GM19395 (cell line): ENCODE measurements around the gene HHATL.

ENCODE experiments used
- ATAC-seq: cut with Tn5 transposase; IDR thresholded peaks from one replicate; pipeline ENCODE4 v1.9.1; 2021; ENCODE audit warnings: mild to moderate bottlenecking, moderate library complexity; ENCODE audit not compliant: unreplicated experiment

HHATL gene

DNA sequence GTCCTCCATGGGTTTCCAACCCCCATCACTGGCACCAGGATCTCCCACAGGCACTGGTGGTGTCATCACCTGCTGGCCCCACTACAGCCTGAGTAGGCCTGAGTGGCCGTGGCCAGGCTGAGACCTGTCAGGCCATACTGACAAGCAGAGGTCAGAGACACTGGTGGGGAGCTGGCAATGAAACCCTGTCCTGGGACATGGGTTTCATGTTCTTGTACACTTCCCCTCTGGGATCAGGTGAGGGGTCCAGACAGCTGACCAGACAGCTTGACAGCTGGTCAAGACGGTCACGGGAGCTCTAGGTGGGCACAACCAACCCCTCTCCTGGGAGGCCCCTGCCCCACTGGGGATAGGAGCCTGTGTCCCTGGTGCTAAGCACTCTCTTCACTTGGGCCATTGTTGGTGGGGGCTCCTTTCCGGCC is 36.0 kb downstream of the HHATL start:
- ATAC-seq = no peak

DNA sequence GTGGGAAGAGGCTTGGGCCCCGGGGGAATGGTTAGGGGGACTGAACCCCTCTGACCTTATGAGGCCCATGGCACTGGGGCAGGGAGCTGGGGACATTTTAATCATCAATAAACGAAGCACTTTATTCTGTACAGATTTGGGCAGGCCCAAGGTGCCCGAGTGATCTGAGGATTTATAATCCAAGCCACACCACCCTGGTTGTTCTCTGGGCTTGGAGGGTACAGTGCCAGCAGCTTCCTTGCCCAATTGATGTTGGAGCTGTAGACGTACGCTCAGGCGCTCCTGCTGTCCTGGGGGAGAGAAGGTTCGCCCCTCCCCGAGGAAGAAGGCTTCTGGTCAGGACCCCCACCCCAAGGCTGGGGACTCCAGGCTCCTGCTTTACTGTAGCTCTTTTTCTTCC is 36.6 kb downstream of the HHATL start:
- ATAC-seq = no peak

DNA sequence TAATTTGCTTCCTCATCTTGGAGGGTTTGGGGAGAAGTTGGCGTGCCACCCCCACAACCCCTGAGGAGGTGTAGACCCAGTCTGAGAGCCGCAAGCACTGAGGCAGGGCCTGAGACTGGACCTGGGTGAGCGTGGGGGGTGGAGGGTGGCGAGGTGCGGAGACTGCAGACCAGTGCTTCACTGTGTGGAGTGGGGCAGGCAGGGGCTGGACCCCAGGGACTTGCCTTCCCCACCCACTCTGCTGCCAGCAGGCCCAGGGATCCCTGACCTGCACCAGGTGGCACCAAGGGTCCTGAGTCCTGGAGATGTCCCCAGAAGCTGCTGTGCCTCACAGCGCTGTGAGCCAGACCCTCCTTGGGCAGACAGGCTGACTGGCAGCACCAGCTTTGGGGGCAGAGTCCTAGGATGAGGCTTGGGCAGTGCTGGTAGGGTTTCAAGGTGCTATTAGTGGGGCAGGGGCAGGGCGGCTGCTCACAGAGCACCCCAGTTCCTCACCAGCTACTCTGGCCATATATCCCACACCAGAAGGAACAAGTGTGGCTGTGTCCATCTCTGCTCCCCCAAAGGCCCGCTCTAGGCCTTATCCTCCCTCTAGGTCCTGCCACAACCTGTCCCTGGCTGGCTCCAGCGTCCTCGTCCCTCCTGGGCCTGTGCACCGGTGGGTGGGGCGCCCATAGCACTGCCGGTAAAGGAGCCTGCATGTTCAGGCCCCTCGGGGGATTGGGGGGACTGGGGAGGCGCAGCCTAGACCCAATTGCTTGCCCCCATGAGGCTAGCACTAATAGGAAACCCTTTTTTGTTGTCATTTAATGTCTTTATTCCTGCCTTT is 37.3 kb downstream of the HHATL start:
- no peak for ATAC-seq

DNA sequence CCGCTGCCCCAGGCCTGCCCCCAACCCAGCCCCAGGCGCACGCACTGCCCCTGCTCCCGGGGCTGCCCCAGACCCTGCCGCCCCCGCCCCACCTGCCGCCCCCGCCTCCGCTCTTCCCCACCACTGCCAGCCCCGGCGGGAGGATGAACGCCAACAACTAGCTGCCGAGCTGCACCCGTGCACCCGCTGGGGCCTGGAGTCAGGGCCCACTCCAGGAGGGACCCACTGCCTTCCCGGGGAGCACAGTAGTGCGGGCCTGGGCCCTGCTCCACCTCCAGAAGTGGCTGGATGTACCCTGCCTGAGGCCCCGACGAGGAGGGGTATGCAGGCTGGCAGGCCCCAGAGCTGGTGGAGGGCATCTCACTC is 38.2 kb downstream of the HHATL start:
- ATAC-seq = no peak

DNA sequence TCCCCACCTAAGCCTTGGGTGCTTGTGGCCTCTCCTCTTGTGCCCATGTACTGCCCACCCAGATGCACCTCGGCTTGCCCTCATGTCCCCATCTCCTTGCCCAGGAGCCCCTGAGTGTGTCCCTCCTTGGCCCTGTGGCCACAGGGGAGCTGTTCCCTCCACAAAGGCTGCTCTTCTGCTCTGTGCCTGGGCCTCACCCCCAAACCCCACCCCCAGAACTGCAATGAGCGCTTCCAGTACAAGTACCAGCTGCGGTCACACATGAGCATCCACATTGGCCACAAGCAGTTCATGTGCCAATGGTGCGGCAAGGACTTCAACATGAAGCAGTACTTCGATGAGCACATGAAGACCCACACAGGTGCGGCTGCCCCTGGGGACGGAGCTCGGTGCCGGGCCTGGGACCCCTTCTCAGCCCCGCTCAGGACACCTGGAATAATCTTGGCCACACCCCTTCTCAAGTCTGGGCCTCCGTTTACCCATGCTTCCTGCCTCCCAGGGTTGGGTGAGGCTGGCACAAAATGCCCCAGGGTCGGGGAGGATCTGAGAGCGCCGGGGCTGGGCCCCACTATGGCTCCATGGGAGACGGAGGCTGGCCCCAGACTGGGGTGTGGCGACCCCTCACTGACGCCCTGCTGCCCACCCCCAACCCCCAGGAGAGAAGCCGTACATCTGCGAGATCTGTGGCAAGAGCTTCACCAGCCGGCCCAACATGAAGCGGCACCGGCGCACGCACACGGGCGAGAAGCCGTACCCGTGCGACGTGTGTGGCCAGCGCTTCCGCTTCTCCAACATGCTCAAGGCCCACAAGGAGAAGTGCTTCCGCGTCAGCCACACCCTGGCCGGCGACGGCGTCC is 38.8 kb downstream of the HHATL start:
- no peak for ATAC-seq

DNA sequence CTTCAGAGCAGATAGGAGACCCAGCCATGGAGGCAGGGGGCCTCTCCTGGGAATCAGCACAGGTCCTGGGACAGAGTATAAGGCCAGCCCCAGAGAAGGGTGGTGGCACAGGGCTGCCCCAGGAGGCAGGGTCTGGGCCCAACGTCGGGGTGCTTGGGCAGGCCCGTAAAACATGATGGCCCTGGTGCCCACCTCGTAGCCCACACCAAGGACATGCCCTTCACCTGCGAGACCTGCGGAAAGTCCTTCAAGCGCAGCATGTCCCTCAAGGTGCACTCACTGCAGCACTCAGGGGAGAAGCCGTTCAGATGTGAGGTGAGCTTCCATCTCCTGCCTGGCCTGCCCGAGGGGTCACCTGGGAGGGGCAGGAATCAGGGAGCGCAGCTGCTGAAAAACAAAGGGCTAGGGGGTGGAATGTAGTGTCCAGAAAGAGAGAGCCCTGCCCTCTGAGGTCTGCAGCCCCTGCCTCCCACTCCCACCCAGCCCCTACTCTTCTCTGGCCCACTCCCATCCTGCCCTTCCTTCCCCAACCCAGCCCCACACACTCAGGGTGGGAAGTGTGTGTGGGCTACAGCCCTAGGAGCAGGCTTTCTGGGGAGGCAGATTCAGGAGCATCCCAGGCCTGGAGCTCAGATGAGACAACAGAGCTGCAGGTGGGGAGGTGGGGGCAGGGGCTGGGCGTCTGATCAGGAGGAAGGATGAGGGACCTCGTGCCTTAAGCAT is 39.6 kb downstream of the HHATL start:
- no peak for ATAC-seq

DNA sequence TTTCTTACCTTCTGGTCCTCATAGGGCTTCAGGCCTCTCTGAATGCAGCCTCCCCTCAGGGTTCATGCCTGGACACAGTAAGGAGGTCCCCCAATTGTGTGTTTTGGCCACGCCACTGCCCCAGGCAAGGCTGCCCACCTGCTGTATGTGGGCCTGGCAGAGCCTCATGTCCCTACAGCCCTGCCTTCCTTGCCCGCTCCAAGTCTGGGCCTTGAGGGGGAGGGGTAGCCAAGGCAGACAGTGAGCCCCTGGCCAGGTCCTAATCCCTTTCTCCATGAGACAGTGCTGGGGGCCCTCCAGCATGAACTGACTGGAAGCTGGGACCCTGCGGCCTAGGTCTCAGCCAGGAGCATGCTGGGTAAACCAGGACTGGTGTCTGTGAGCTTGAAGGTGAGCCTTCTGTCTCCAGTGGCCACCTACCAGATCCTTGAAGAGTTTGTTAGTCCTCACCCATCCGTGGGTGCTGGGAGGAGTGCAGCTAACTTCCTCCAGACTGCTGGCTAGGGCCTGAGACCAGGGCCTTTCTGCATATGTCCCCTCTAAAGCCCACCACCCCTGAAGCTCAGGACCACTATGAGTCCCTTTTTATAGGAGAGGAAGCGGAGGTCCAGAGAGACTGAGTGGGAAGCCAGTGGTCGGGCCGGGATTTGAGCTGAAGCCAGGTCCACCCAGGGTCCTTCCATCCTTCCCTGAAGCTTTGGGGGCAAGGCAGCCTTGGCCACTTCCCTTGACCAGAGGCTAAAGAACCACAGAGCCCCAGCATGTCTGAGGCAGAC is 40.4 kb downstream of the HHATL start:
- no peak for ATAC-seq

DNA sequence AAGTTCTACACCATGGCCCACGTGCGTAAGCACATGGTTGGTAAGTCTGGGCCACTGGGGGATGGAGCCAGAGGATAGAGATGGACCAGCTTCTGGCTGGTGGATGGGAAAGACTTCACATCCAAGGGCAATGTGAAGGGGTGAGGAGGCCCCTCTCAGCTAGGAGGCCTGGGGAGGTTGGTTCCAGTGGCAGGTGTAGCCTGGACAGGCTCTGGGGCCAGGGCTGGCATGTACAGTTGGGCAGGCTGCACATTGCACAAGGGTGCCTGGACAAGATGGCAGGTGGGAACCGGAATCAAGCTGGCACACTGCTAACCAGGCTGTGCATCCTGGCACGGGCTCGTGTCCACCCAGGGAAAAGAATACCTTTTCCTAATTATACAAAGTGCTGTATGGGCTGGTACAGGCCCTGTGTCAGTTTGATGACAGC is 41.0 kb downstream of the HHATL start:
- ATAC-seq = no peak

DNA sequence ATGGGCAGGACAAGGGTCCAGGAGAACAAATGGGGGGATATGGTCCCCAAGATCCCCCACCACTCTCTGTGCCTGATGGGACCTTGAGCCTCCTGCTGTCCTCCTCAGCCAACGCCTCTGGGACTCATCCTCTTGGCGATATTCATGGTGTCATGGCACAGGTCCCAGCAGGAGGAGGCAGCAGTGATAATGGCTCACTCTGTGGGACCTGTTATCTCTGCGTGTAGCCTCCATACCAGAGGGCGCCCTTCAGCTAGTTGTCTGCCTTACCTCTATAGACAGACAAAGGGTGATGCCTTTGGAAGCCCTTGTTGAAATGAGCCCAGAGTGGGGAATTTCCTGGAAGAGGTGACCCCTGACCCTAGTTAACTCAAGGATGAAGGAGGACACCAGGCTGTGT is 41.7 kb downstream of the HHATL start:
- no peak for ATAC-seq

DNA sequence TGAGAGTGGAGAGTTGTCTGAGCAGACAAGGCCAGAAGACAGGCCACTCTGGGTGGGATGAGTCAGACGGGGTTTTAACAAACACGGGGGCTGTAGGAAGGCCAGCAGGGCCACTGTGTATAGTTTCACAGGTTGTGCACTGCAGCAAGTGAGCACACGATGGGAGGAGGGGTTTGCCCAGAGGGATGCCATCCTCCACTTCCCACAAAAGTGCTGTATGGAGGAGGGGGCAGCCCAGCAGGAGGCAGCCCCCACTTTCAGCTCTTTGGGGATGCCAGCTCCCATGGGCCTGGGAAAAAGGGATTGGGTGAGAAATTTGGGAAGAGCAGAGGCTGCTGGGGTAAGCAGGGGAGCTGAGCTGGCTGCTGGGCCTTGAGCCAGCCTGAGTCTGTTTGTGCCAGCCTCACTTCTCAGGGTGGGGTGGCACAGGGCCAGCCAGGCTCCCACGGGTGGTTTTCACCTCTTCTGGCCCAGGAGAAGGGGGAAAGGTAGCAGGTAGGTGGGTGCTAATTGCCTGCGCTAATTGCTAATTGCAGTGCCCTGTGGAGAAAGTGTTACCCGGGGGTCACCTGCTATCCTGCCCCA is 42.4 kb downstream of the HHATL start:
- ATAC-seq = no peak

DNA sequence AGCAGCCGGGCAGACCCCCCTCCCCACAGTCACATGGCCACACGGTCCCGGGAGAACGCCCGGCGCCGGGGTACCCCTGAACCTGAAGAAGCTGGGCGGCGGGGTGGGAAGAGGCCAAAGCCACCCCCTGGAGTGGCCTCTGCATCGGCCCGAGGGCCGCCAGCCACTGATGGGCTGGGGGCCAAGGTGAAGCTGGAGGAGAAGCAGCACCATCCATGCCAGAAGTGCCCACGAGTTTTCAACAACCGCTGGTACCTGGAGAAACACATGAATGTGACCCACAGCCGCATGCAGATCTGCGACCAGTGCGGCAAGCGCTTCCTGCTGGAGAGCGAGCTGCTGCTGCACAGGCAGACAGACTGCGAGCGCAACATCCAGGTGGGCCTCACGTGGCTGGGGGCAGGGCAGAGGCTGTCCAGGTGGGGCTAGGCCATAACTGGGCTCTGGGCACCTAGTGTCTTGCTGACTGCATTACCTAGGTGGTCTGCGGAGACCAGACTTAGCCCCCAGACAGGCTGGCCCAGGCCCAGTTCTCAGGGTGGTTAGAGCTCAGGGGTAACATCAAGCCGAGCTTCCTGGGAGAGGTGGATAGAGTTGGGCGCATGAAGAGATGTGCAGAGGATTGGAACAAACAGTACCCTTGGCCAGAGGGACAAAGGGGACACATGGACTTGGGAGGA is 43.0 kb downstream of the HHATL start:
- ATAC-seq = no peak

DNA sequence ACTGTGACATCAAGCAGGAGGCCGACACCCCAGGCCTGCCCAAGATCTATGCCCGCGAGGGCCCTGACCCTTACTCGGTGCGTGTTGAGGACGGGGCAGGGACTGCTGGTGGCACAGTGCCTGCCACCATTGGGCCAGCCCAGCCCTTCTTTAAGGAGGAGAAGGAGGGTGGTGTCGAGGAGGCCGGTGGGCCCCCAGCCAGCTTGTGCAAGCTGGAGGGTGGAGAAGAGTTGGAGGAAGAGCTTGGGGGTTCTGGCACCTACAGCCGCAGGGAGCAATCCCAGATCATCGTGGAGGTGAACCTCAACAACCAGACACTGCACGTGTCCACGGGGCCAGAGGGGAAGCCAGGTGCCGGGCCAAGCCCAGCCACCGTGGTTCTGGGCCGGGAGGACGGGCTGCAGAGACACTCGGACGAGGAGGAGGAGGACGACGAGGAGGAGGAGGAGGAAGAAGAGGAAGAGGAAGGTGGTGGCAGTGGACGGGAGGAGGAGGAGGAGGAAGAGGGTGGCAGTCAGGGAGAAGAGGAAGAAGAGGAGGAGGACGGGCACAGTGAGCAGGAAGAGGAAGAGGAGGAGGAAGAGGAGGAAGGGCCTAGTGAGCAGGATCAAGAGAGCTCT is 43.7 kb downstream of the HHATL start:
- no peak for ATAC-seq

DNA sequence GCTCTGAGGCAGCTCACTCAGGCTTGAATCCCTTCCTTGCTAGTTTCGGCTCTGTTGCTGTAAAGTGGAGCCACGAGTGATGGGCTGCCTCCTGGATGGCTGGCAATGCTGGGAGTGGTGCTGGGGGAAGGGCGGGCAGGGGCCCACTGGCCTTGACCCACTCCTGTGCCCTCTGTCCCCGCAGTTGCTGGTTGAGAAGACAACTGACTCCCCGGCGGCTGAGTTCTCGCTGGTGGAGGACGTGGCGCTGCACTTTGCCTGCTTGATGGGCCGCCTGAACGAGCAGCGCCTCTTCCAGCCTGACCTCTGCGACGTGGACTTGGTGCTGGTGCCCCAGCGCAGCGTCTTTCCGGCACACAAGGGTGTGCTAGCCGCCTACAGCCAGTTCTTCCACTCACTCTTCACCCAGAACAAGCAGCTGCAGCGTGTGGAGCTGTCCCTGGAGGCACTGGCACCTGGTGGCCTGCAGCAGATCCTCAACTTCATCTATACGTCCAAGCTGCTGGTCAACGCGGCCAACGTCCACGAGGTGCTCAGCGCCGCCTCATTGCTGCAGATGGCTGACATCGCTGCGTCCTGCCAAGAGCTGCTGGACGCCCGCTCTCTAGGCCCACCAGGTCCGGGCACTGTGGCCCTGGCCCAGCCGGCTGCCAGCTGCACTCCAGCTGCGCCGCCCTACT is 44.4 kb downstream of the HHATL start:
- ATAC-seq = no peak

DNA sequence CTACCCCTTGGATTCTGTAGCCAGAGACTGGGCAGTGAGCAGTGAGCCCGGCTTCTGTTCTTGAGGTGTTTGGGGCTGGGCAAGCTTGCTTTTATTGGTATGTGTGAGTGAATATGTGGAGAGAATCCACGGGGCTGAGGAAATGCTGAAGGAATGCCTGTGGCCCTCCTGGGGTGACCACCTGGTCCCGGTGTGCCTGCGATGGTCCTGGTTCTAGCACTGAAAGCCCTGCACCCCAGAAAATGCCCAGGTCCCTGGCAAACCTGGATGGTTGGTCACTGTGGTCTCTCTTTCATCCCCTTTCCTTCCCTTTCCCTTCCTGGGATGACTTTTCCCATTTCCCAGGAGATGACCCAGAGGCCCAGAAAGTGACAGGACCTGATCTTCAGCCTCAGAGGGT is 44.9 kb downstream of the HHATL start:
- no peak for ATAC-seq

DNA sequence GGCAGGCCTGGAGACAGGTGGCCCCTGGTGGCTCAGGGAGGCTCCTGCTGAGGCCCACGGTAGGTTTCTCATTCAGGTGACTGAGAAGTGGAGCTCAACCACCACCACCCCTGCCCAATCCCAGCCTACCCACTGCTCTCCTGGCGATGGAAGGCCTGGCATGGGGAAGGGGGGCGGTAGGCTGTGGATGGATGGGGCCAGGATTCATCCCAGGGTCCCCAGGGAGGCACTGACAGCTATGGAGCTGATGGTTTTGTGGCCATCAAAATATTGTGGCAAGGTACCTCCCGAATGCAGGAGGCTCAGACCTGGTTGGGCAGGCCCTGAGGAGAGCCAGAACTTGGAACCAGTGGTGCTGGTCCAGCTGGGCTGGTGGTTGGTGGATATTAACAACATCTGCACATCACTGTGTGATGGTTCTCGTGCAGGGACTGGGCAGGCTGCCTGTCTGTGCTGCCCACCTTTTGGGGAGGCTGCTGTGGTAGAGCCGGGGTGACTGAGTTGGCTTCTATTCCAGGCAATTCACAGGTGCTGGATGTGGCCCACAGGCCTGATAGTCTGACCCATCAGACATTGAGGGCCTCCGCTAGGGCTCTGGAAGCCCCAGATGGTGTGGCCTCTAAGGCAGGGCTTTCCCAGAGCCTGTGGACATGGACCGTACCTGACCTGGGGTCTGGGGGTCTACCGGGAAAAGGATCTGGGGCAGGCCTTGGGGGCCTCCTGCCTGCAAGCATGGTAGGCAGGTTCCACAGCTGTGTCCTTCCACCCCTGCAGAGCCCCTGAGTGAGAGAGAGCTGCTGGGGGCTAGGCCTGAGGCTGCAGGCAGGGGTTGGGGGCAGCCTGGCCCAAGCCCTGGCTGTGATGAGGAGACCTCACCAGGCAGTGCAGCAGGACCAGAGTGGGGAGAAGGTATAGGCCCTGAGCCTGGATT is 45.7 kb downstream of the HHATL start:
- no peak for ATAC-seq

DNA sequence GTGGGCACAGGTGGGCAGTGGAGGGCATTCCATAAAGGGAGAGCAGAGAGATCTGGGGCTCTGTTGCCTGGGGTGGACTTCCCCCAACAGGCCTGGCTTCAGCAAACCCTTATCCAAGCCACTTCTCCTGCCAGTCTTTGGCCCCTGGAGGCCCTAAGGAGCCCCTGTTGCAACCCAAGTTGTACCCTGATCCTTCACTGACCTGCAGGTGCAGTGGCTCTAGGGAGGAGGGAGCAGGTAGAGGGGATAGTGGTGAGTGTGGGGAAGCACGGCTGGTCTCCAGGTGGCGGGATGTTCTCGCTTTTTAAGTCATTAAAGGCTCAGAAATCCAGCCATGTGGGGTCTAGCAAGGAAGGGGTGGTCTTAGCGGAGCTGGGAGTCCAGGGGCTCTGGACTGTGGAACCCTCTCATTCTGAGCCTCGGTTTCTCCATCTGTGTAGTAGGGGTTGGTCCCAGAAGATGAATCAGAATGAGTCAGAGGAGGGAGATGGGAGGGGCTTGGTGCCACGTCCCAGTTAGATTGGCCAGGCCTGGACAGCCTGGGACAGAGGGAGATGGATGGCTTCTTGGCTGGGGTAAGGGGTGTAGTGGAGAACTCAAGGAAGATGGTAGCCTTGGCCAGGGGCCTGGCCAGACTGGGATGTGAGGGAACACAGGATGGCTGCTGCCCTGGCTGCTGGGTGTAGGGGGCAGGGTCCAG is 46.5 kb downstream of the HHATL start:
- ATAC-seq = no peak

DNA sequence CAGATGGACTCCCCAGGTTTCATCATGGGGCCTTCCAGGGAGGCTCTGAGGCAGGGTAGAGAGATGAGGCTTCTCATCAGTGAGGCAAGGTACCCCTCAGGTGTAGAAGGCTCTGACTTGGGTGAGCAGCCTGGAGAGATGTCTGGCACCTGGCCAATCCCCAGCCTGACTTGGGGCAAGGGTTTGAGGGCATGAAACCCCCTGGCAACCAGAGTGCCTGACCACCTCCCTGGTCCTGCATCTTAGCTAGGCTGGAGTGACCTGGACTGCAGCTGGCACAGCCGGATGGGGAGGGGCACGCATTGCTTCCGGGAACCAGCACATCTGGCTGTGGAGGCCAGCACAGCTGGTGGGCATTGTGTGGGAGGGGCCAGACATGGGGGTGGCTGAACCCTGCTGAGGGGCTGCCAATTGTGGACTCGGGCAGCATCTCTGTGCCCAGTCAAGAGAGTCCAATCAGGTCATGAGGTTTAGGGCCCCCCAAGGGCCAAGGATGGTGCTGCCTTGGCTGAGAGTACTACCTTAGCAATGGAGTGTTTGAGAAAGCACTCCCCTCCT is 47.2 kb downstream of the HHATL start:
- no peak for ATAC-seq
